Skin of body (tissue), 2 donors: ENCODE measurements around the gene PLD3. TPM values are rescaled to one million over a fixed set of nuclear protein-coding genes. Genes with fewer than 3 reads are reported as not detected.
"Not testable (repeated sequence)": the region's sequence is repeated elsewhere in the genome, so short reads cannot be mapped to it uniquely, and the experiment has no call there.

Source experiments
- DNase-seq: peaks from one replicate; lab custom pipeline; 2025; lab: John Stamatoyannopoulos, UW
- total RNA-seq: library from RNA; depleted of rRNA; stranded (reverse); fragments of >200 nt; gene quantifications from one replicate; pipeline ENCODE4 v1.2.3, GENCODE V29; 2014

PLD3 gene
- total RNA-seq, 1 donor from 2014 or later, result 137 TPM

DNA sequence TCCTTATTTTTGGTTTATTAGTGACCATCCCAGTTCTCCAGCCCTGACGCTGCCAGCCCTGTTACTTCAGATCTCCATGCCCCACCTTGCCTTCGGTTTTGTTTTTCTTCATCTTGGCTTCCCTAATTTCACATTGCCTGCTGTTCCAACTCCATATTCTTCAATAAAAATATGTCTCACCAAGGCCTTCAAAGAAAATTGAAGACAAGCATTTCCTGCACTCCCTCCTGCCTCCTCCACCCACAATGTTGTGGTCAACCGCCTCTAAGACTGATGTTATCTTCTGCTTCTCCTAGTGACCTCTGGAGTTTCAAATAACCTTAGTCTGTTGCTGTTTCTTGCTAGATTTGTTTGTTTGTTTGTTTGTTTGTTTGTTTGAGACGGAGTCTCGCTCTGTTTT, 14.6 kb downstream of the PLD3 start:
- DNase-seq, result no peak

DNA sequence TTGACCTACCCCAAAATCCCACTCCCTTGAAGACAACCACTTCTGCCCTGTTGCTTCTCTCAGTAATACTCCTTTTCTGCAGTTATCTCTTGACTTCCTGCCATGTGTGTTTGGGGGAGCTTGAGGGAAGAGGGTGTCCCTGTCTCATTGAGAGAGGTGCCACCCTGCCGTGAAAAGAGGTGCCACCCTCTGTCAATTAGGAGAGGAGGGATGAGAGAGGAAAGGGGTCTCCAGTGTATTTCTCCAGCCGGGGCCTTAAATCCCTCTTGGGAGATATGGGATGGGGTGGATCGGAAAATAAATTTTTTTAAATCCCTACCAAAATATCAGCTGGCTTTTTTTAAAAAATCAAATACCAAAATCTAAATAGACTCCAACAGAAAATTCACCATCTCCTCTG, 16.5 kb downstream of the PLD3 start:
- no peak for DNase-seq

DNA sequence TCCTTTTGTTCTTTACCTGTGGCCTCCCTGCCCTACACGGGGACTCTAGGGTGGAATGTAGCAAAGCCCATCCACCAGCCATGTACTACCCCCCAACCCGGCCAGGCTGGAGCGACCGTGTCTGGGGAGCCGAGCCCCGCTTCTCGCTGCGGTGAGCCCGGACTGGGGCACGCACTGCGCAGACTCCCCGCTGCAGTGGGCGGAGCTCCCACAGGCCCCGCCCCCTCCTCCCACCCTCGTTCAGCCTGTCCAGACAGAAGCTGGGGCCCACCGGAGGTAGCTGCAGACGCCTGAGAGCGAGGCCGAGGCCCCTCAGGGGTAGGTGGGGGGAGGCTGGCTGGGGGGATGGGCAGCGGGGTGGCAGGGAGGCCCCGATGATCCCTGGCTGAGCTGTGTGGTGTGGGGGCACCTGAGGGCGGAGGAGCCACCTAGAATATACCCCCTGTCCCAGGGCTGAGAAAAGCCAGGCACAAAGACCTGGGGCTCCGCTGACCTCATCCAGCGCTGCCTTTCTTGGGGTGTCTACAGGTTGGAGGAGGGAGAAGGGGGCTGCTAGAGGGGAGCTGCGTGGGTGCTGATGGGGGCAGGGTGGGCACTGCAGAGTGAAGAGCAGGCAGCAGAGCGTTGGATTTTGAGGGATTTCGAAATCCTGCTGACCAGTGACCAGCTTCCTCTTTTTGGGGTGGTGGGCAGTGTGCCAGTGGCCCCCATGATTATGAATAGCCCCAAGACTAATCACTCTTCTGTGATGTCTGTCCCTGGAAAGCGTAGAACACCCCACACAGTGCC, 17.3 kb downstream of the PLD3 start:
- DNase-seq, result peak; percentile 35

DNA sequence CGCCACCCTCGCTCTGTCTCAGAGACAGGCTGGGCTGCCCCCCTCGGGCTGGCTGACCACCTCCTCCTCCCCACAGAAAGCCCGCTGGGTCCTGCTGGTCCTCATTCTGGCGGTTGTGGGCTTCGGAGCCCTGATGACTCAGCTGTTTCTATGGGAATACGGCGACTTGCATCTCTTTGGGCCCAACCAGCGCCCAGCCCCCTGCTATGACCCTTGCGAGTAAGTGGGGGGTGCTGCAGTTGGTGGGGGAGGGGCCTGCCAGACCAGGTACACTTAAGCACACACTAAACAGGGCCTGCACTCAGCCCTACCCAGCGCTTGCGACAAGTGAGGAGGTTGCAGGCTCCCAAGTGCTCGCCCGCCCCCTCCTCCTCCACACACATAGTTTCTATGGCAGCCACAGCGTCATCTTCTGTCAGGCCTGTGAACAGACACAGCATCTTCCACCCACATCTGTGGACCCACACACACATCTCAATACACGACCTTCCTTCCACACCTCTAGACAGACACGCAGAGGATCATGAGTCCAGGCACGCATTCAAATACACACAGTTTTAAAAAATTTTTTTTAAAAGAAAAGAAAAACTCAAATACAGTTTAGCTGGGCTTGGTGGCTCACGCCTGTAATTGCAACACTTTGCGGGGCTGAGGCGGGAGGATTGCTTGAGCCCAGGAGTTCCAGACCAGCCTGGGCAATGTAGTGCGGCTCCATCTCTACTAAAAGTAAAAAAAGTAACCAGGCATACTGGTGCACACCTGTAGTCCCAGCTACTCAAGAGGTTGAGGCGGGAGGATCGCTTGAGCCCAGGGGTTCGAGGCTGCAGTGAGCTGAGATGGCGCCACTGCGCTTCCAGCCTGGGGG, 18.4 kb downstream of the PLD3 start:
- no peak for DNase-seq

DNA sequence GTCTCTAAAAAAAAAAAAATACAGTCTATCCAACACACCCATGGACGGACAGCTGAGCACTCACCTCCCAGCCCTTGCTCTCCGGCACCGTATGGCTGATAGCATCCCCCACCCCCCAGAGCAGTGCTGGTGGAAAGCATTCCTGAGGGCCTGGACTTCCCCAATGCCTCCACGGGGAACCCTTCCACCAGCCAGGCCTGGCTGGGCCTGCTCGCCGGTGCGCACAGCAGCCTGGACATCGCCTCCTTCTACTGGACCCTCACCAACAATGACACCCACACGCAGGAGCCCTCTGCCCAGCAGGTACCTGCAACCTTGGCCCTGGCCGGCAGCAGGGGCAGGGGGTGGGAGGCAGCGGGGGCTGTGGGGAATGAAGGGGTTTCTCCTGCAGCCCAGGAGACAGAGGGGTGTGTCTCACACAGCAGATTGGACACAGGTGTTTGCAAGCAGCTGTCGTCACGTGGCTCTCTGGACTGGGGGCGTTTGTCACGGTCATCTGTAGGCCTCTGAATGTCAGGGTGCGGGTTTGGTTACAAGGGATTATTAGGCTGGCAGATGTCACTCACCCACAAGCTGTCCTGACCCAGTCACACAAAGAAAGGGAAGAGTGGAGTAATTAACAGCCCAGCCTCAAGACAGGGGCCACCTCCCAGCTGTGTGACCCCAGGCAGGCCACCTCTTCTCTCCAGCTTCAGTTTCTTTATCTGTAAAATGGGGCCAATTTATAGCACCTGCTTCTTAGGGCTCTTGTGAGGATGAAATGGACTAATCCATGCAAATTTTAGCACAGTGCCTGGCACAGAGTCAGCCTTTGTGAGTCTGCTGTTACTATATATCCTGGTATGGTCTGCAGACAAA, 19.3 kb downstream of the PLD3 start:
- DNase-seq, result no peak

DNA sequence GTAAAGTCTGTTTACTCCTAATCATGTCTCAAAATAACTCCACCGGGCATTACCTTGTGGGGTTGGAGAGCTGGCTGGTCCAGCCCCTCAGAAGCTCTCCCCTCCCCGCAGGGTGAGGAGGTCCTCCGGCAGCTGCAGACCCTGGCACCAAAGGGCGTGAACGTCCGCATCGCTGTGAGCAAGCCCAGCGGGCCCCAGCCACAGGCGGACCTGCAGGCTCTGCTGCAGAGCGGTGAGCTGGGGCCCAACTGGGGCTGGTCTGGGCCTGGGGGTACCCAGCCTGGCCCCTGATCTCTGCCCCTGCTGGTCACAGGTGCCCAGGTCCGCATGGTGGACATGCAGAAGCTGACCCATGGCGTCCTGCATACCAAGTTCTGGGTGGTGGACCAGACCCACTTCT, 21.3 kb downstream of the PLD3 start:
- DNase-seq, result no peak

DNA sequence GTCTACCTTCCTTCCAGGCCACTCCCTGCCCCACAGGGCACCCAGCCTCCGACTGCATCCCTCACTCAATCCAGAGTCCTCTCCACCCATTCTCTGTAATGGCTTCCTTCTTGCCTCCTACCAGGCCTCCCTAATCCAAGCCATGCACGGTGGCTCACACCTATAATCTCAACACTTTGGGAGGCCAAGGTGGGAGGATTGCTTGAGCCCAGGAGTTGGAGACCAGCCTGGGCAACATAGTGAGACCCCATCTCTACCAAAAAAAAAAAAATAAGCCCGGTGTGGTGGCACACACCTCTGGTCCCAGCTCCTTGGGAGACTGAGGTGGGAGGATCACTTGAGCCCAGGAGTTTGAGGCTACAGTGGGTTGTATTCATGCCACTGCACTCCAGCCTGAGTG, 21.8 kb downstream of the PLD3 start:
- DNase-seq, result not testable (repeated sequence)

DNA sequence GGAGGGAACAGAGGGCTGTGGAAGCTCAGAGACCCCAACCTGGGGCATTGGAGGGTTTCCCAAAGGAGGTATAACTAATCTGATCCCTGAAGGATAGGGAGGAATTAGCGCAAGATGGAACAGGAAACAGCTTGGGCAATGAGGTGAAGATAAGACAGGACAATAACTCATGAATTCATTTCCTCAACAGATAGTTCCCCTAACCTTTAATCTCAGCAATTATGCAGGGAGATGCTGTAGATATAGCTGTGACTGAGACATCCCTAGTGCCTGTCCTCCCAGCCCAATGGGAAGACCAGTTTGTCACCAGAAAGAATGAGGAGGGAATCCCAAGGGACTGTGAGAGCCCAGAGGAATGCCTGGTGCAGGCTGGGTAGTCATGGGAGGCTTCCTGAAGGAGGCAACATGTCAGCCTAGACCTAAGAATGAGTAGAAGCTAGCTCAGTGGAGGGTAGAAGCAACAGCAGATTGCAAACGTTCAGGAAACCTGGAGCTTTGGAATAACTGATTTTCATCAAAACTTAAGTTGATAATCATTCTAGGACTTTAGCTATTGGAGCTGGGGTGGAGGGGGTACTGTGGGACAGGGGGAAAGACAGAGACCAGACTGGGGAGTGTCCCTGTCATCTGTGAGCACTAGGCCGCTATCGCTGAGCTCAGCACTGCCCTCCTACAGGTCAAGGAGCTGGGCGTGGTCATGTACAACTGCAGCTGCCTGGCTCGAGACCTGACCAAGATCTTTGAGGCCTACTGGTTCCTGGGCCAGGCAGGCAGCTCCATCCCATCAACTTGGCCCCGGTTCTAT, 22.7 kb downstream of the PLD3 start:
- no peak for DNase-seq

DNA sequence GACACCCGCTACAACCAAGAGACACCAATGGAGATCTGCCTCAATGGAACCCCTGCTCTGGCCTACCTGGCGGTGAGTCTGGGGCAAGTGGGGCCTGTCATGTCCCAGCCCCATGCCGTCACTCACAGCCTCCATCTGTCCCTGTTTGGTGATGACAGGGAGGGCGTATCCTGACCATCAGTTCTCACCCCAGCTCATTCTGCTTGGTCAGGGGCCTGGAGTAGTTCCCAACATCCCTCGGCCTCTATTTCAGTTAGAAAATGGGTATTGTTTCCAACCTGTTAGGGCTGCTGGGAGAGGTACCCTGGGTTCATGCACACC, 23.3 kb downstream of the PLD3 start:
- no peak for DNase-seq

DNA sequence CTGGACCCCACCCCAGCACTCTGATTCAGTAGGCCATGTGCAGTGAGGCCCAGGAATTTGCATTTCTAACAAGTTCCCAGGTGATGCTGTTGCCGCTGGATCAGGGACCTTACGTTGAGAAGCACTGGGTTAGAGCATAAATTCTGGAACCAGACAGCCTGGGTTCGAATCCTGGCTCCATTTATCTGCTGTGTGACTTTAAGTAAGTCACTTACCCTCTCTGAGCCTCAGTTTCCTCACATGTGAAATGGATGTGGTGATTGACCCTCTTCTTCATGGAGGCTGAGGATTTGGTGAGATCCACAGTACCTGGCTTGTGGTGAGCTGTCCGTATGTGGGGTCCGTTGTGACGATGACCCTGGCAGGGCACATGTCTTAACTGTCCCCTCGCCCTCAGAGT, 25.6 kb downstream of the PLD3 start:
- DNase-seq, result no peak

DNA sequence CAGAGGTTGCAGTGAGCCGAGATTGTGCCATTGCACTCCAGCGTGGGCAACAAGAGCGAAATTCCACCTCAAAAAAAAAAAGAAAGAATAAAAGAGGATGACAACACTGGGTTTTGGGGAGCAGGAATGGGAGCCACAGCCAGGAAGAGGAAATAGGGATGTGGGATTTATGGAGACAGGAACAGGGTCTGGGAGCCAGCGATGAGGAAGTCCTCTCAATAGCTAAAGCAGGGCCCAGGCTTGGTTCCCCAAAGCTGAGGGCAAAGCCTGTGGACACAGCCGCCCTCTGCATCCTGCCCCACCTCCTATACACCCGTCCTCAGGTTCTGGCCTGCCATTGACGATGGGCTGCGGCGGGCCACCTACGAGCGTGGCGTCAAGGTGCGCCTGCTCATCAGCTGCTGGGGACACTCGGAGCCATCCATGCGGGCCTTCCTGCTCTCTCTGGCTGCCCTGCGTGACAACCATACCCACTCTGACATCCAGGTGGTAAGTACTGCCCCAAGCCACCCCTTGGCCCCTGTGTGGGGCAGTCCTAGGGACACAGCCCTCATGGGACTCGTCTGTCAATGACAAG, 27.9 kb downstream of the PLD3 start:
- DNase-seq, result no peak

DNA sequence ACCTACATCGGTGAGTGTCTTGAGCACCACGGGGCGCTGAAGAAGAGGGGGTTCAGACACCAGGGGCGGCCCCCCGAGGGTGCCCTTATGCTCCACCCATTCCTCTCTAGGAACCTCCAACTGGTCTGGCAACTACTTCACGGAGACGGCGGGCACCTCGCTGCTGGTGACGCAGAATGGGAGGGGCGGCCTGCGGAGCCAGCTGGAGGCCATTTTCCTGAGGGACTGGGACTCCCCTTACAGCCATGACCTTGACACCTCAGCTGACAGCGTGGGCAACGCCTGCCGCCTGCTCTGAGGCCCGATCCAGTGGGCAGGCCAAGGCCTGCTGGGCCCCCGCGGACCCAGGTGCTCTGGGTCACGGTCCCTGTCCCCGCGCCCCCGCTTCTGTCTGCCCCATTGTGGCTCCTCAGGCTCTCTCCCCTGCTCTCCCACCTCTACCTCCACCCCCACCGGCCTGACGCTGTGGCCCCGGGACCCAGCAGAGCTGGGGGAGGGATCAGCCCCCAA, 29.4 kb downstream of the PLD3 start:
- no peak for DNase-seq

DNA sequence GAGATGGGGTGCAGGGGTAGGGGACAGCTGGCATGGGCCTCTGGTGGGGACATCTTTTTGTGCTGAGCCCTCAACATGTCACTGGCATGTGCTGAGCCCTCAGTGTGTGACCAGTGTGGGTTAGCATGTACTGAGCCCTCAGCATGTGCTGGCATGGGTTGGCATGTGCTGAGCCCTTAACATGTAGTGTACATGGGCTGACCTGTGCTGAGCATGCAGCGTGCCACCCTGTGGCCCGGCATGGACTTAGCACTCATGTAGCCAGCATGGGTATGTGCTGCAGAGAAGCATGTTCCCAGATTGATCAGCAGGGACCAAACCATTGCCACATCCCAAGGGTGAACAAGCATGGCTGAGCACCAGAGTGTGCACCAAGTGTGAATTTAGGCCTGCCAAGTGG, 30.0 kb downstream of the PLD3 start:
- no peak for DNase-seq

DNA sequence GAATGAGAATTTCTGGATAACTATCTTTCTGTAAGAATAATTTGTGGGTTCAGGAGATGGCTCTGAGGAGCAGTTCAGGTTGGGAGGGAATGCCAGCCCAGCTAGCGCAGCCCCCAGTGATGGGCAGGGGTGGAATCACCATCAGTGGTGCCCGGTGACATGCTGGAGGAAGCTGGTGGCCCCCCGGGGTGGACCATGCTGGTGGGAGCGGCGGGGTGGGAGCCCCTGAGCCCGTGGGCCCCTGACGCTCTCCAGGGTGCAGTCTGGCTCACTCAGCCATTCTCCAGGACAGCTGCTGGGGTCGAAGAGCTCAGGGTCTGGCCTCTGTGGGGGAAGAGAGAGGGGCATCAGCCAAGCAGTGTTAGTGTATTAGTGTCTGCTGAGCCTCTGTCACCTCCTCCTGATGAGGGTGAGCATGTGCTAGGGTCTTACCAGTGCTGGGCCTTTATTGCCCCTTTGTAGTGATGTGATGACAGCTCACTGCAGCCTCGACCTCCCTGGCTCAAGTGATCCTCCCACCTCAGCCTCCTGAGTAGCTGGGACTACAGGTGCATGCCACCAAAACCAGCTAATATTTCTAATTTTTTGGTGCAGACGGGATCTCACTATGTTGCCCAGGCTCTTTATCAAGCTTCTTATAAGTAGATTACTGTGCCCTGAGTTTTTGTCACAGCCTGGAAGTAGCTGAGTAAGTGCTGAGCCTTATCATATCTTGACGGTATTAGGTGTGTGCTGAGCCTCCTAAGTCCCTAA, 31.1 kb downstream of the PLD3 start:
- no peak for DNase-seq

DNA sequence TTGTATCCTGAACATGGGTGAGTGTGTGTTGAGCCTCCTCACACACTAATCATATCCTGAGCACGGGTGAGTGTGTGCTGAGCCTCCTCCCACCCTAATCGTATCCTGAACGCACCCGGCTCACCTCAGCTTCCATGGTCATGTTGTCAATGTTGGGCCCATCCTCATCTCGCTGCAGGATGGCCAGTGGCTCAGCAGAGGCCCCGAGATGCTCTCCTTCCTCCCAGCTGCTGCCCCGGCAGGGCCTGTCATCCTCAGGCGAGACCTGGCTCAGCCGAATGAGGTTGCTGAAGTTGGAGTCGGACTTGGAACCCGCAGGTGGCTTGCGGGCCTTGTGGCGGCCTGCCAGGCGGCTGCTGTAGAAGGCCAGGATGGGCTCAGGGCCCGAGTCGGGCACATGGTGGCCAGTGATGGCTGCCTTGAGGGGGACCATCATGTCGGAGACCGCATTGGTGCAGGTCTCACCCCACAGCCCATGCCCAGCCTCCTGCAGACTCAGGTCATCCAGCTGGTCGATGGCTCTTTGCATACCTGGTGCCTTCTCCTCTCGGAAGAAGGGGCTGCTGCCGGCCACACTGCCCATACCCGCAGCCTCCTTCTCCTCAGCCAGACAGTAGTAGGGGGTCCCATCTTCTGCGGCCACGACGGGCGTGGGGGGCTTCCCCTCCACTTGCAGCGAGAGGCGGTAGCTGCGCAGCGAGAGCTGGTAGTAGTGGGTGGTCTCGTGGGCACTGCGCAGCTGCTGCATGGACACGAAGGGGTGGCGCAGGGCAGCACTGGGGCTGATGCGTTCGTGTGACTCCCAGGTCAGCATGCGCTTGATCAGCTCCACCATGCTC, 31.9 kb downstream of the PLD3 start:
- no peak for DNase-seq

DNA sequence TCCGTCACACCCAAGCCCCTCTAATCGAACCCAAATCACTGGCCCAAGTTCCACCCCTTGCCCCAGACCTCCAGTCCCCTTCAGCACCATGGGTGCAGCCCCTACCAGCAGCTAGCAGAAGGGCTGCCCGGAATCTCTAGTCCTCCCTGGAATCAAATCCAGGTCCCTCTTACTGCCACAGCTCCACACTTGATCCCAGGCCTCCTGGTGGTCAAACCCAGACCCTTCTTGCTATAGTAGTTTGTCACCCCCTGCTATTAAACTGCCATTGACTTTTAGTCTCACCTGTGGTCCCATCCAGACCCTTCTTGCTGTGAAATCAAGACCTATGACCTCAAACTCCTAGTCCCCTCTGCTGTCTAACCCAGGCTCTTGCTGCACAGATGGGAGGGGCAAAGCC, 32.8 kb downstream of the PLD3 start:
- no peak for DNase-seq

DNA sequence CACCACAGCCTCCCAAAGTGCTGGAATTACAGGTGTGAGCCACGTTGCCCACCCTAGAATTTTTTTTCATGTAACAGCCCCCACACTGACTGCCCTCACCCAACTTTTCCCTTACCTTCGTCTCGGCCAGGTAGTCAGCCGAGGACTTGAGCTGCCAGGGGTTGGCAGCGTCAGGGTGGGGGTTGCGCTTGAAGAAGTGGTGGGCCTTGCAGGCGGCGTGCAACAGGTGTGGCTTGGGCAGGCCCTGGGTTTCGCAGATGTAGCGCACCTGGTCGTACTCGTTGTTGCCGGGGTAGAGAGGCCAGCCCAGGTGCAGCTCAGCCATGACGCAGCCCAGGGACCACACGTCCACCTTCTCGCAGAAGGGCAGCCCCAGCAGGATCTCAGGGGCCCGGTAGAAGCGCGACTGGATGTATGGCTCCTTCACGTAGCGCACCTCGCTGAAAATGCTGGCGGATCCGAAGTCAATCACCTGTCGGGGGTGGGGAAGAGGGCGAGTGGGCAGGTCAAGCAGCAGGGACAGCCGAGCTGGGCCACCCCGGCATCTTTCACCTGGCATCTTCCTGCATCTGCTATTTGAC, 35.3 kb downstream of the PLD3 start:
- no peak for DNase-seq

DNA sequence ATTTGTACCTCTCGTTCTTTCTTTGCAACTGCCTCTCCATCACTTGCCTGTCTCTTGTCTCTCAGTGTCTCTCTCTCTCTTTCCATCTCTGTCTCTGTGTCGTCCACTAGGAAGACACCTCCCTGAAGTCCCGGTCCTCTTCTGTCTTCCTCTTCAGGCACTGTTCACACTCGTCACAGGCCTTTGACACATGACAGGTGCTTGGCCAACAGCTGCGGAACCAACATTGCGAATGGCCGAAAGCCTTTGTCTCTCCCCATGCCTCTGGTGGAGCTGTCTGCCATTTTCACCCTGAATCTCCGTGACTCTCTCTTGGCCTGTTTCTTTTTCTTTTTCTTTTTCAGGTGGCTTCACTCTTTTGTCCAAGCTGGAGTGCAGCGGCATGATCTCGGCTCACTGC, 38.7 kb downstream of the PLD3 start:
- no peak for DNase-seq

DNA sequence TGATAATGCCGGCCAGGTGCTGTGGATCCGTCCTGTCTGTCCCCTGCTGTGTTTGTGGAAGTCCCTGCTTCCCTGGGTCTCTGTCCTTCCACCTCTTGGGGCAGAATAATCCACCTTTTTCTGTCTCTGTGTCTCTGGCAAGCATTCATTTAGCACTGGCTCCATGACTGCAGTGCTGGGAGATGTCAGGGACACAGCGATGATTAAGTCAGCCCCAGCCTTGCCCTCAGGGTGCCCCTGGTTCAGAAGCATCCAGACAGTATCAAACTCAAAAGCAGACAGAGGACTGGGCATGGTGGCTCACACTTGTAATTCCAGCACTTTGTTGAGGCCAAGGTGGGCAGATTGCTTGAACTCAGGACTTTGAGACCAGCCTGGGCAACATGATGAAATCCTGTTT, 40.0 kb downstream of the PLD3 start:
- no peak for DNase-seq
